ENCODE data around the gene DACT3.

Gene DACT3

DNA sequence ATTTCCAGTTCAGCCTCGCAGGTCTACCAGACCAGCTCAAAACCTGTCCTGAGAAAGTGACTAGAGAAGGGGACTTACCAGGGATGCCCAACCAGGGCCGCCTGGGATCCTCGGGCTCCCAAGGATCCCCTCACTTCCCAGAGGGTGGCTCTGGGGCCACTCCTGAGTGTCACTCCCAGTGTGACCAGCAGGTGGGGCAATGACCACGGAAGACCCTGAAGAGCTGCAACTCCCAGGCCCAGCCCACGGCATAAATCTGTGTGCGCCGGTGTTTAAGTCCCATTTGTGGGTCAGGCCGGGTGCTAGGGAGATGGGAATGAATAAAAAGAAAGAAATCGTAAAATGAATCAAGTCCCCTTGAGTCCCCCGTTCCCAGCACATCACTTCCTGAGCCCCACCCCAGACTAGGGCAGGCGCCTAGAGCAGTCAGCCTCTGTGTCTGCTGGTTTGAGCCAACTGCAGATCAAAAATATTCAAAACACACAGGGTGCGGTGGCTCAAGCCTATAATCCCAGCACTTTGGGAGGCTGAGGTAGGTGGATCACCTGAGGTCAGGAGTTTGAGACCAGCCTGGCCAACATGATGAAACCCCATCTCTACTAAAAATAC lies 46.8 kb downstream of the DACT3 start:
- no peak overlapping the region for H3K4me3 ChIP-seq (replicated peaks; ENCODE audit: low read depth, low read length)
- TF ChIP-seq, protein P1, sequence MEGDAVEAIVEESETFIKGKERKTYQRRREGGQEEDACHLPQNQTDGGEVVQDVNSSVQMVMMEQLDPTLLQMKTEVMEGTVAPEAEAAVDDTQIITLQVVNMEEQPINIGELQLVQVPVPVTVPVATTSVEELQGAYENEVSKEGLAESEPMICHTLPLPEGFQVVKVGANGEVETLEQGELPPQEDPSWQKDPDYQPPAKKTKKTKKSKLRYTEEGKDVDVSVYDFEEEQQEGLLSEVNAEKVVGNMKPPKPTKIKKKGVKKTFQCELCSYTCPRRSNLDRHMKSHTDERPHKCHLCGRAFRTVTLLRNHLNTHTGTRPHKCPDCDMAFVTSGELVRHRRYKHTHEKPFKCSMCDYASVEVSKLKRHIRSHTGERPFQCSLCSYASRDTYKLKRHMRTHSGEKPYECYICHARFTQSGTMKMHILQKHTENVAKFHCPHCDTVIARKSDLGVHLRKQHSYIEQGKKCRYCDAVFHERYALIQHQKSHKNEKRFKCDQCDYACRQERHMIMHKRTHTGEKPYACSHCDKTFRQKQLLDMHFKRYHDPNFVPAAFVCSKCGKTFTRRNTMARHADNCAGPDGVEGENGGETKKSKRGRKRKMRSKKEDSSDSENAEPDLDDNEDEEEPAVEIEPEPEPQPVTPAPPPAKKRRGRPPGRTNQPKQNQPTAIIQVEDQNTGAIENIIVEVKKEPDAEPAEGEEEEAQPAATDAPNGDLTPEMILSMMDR (IDR thresholded peaks at IDR 0.05; ENCODE audit: low read length, missing control alignments), result peak; percentile 81
- DNase-seq (ENCODE audit: low read depth), result peak; percentile 87

DNA sequence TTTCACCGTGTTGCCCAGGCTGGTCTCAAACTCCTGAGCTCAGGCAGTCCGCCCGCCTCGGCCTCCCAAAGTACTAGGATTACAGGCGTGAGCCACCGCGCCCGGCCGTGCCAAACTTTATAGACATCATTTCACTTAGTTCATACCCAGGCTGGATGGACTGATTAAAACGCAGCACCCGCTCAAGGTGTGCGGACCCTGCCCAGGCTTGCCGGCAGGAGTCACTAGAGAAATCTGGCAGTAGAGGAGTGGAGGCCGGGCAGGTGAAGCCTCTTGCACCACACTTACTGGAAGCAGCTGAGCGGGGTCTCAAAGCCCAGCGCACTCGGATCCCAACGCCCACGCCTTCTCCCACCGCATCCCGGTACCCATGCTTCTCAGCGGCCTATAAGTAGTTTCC lies 47.5 kb downstream of the DACT3 start:
- H3K4me3 ChIP-seq (replicated peaks; ENCODE audit: low read depth, low read length), result no peak overlapping the region
- TF ChIP-seq, protein P1 (IDR thresholded peaks at IDR 0.05; ENCODE audit: low read length, missing control alignments), result no peak

DNA sequence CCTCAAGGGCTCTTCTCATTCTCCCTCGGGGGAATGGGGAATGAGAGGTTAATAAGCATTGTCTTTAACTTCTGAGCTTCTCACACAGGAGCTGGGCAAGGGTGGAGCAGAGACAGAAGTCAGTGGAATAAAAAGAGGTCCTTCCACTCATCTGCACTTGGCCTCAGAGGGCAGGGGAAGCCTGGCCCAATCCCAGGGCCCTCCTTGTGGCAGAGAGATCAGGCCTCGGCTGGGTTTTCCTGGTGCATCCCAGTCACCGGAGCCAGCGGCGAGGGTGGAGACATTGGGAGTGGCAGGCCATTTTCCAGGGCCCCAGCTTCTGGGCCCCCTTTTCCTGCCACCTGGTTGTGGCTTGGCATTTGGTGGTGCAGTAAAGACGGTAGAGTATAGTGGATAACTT lies 49.2 kb downstream of the DACT3 start:
- no peak overlapping the region for H3K4me3 ChIP-seq (replicated peaks; ENCODE audit: low read depth, low read length)
- TF ChIP-seq, protein P1 (IDR thresholded peaks at IDR 0.05; ENCODE audit: low read length, missing control alignments), result no peak

More for the DNA sequence above, 47.5 kb downstream of the DACT3 start:
- DNase-seq (ENCODE audit: low read depth), result no peak

DNA sequence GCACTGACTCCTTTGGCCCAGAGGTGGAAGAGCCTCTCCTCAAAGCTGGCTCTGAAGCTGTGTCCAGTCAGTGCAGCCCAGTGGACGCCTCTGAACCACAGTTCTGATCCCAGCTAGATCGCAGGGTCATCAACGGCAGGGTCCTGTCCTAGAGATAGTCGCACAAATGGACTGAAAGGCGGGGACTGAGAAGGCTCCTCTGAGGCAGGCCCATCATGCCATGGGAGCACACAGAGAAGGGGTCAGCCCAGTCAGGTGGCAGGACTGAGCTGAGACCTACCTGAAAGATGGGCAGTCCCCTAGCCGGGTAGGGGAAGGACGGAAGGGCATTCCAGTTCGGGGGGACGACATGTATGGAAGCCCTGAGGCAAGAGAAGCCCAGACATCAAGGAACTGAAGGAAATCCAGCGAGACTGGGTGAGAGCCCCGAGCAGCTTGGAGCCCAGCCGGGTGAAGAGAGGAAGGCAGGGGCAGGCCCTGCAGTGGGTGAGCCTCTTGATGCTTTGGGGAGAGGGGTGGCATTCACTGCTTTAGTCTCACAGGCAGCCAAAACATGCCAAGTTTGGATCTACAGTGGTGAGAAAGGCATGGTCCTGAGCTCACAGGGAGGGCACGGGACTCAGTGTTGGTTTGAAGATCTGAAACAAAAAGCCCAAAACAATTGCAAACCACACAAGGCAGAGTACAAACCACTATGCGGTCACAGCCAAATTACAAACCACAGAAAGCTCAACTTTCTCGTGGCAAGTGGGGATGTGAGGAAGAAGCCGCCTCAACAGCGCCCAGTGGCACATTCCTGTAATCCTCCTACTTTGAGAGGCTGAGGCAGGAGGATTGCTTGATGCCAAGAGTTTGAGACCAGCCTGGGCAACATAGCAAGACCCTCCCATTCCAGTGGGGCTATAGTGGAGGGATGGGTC lies 49.9 kb downstream of the DACT3 start:
- no peak for DNase-seq (ENCODE audit: low read depth)
- TF ChIP-seq, protein P1 (IDR thresholded peaks at IDR 0.05; ENCODE audit: low read length, missing control alignments), result no peak
- no peak overlapping the region for H3K4me3 ChIP-seq (replicated peaks; ENCODE audit: low read depth, low read length)

More for the DNA sequence above, 49.2 kb downstream of the DACT3 start:
- no peak for DNase-seq (ENCODE audit: low read depth)

DNA sequence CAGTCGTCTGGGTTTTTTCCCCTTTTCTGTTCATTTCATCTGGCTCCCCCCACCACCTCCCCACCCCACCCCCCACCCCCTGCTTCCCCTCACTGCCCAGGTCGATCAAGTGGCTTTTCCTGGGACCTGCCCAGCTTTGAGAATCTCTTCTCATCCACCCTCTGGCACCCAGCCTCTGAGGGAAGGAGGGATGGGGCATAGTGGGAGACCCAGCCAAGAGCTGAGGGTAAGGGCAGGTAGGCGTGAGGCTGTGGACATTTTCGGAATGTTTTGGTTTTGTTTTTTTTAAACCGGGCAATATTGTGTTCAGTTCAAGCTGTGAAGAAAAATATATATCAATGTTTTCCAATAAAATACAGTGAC lies 50.6 kb downstream of the DACT3 start:
- DNase-seq (ENCODE audit: low read depth), result no peak
- no peak overlapping the region for H3K4me3 ChIP-seq (replicated peaks; ENCODE audit: low read depth, low read length)
- TF ChIP-seq, protein P1 (IDR thresholded peaks at IDR 0.05; ENCODE audit: low read length, missing control alignments), result no peak

DNA sequence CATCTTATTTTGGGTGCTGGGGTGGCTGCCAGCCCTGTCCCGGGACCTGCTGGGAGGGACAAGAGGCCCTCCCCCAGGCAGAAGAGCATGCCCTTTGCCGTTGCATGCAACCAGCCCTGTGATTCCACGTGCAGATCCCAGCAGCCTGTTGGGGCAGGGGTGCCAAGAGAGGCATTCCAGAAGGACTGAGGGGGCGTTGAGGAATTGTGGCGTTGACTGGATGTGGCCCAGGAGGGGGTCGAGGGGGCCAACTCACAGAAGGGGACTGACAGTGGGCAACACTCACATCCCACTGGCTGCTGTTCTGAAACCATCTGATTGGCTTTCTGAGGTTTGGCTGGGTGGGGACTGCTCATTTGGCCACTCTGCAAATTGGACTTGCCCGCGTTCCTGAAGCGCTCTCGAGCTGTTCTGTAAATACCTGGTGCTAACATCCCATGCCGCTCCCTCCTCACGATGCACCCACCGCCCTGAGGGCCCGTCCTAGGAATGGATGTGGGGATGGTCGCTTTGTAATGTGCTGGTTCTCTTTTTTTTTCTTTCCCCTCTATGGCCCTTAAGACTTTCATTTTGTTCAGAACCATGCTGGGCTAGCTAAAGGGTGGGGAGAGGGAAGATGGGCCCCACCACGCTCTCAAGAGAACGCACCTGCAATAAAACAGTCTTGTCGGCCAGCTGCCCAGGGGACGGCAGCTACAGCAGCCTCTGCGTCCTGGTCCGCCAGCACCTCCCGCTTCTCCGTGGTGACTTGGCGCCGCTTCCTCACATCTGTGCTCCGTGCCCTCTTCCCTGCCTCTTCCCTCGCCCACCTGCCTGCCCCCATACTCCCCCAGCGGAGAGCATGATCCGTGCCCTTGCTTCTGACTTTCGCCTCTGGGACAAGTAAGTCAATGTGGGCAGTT lies 51.2 kb downstream of the DACT3 start:
- DNase-seq (ENCODE audit: low read depth), result no peak
- no peak overlapping the region for H3K4me3 ChIP-seq (replicated peaks; ENCODE audit: low read depth, low read length)
- TF ChIP-seq, protein P1 (IDR thresholded peaks at IDR 0.05; ENCODE audit: low read length, missing control alignments), result no peak

Data from fibroblast of pulmonary artery (primary cell).